HG03095 (cell line): ENCODE data around the gene GRB7.
A peak's percentile ranks its signal among the peaks of the same experiment; 100 is the strongest.

Experiments
- ATAC-seq: cut with Tn5 transposase; IDR thresholded peaks from one replicate; pipeline ENCODE4 v1.9.1; 2021; ENCODE audit warnings: moderate library complexity; ENCODE audit not compliant: unreplicated experiment

The GRB7 gene

GRCh38 chr17:39767147-39767546, 29.4 kb downstream of the GRB7 start:
- ATAC-seq = no peak

GRCh38 chr17:39769974-39770587, 32.3 kb downstream of the GRB7 start:
- no peak for ATAC-seq

GRCh38 chr17:39772415-39772814, 34.7 kb downstream of the GRB7 start:
- ATAC-seq = no peak

GRCh38 chr17:39772987-39773934, 35.5 kb downstream of the GRB7 start:
- no peak for ATAC-seq

GRCh38 chr17:39774047-39774446, 36.3 kb downstream of the GRB7 start:
- ATAC-seq = no peak

GRCh38 chr17:39775031-39775430, 37.3 kb downstream of the GRB7 start:
- ATAC-seq = no peak

- ATAC-seq = no peak
Observed at GRCh38 chr17:39776252-39776651, 38.5 kb downstream of the GRB7 start.

GRCh38 chr17:39777534-39778365, 40.0 kb downstream of the GRB7 start:
- ATAC-seq = peak; percentile 48

- ATAC-seq = no peak
Observed at GRCh38 chr17:39781031-39781860, 43.5 kb downstream of the GRB7 start.

- ATAC-seq = no peak
Observed at GRCh38 chr17:39781861-39782213, 44.1 kb downstream of the GRB7 start.

GRCh38 chr17:39782481-39782880, 44.7 kb downstream of the GRB7 start:
- no peak for ATAC-seq

- ATAC-seq = no peak
Observed at GRCh38 chr17:39782980-39783379, 45.2 kb downstream of the GRB7 start.

GRCh38 chr17:39787041-39787440, 49.3 kb downstream of the GRB7 start:
- ATAC-seq = no peak

GRCh38 chr17:39787743-39788484, 50.2 kb downstream of the GRB7 start:
- ATAC-seq = no peak

GRCh38 chr17:39791111-39791992, 53.6 kb downstream of the GRB7 start:
- no peak for ATAC-seq

- ATAC-seq = no peak
Observed at GRCh38 chr17:39792526-39793221, 54.9 kb downstream of the GRB7 start.

- no peak for ATAC-seq
Observed at GRCh38 chr17:39793301-39793872, 55.6 kb downstream of the GRB7 start.
